SK-N-SH (cell line): Measurements from ENCODE around the gene TRAF5. TPM values are rescaled to one million over a fixed set of nuclear protein-coding genes. Genes with fewer than 3 reads are reported as not detected.

ENCODE experiments used
- CTCF ChIA-PET: fragments of 300-600, 350-600 bp; formaldehyde crosslinking; extraction: SDS; loops from one replicate; lab custom pipeline; 2021; lab: Yijun Ruan, JAX
- POLR2A ChIA-PET: fragments of 350-600 bp; sonication (Branson Sonifier 250); formaldehyde crosslinking; extraction: SDS; loops from one replicate; lab custom pipeline; 2020; ENCODE audit warnings: antibody characterized with exemption, inconsistent platforms; lab: Yijun Ruan, JAX
- DNase-seq: peaks from one replicate; pipeline ENCODE4 v3.0.0; 2012
- H2AFZ ChIP-seq: fragments of 200-600 bp; sonication (generic); 2 replicates; pipeline ENCODE4 v1.8.1; 2016; ENCODE audit warnings: antibody characterized with exemption, mild to moderate bottlenecking, low read depth
- H3F3A ChIP-seq: fragments of 200-600 bp; sonication (generic); replicated peaks from 2 replicates; pipeline ENCODE3; 2016; ENCODE audit warnings: antibody characterized with exemption, mild to moderate bottlenecking; ENCODE audit not compliant: insufficient read depth
- H3K27ac ChIP-seq, 2 experiments: fragments of 200-500 bp in 1 of 2; fragments of 200-600 bp in 1 of 2; sonication (Bioruptor generic) in 1 of 2; sonication (generic), shearing (Covaris generic) in 1 of 2; 2 replicates each; pipeline versions ENCODE4 v1.5.1 to v1.6.1; 2014 to 2016; ENCODE audit warnings: low read depth in 2 of 2, inconsistent platforms in 1 of 2, low read length in 1 of 2, mild to moderate bottlenecking in 1 of 2, mixed read lengths in 1 of 2
- H3K27me3 ChIP-seq: fragments of 200-600 bp; sonication (generic), shearing (Covaris generic); 2 replicates; pipeline ENCODE4 v1.6.1; 2016; ENCODE audit warnings: mixed run types; ENCODE audit not compliant: insufficient read depth
- H3K36me3 ChIP-seq, 2 experiments: fragments of 200-500 bp in 1 of 2; fragments of 200-600 bp in 1 of 2; sonication (Bioruptor generic) in 1 of 2; sonication (generic) in 1 of 2; replicated peaks in 1 of 2; 2 replicates each; pipeline versions ENCODE3 to v1.5.1; 2014 to 2016; ENCODE audit warnings: low read length in 1 of 2, mild to moderate bottlenecking in 1 of 2; ENCODE audit not compliant: insufficient read depth in 2 of 2, control insufficient read depth in 1 of 2
- H3K4me1 ChIP-seq, 2 experiments: fragments of 200-500 bp in 1 of 2; fragments of 200-600 bp in 1 of 2; sonication (Bioruptor generic) in 1 of 2; sonication (generic), shearing (Covaris generic) in 1 of 2; 2 replicates each; pipeline versions ENCODE4 v1.5.1 to v1.6.1; 2014 to 2016; ENCODE audit warnings: low read depth in 1 of 2, low read length in 1 of 2, mixed run types in 1 of 2; ENCODE audit not compliant: insufficient read depth in 2 of 2, control insufficient read depth in 1 of 2
- H3K4me2 ChIP-seq: fragments of 200-600 bp; sonication (generic), shearing (Covaris generic); 2 replicates; pipeline ENCODE4 v1.6.1; 2017; ENCODE audit warnings: mixed run types
- H3K4me3 ChIP-seq, 2 experiments: fragments of 200-500 bp in 1 of 2; fragments of 200-600 bp in 1 of 2; sonication (Bioruptor generic) in 1 of 2; sonication (generic), shearing (Covaris generic) in 1 of 2; 2 replicates each; pipeline versions ENCODE4 v1.5.1 to v1.8.1; 2014 to 2016; ENCODE audit warnings: low read depth in 2 of 2, inconsistent platforms in 1 of 2, low read length in 1 of 2, mild to moderate bottlenecking in 1 of 2, mixed read lengths in 1 of 2, moderate library complexity in 1 of 2
- H3K79me2 ChIP-seq: fragments of 200-600 bp; sonication (generic); 2 replicates; pipeline ENCODE4 v1.8.1; 2017; ENCODE audit warnings: mild to moderate bottlenecking; ENCODE audit not compliant: insufficient read depth
- H3K9ac ChIP-seq: fragments of 200-600 bp; sonication (generic); 2 replicates; pipeline ENCODE4 v1.6.1; 2017; ENCODE audit warnings: mixed run types
- H3K9me2 ChIP-seq: fragments of 200-600 bp; sonication (generic); 2 replicates; pipeline ENCODE4 v1.6.1; 2017; ENCODE audit warnings: mixed run types
- H3K9me3 ChIP-seq: fragments of 200-600 bp; sonication (generic); 2 replicates; pipeline ENCODE4 v1.6.1; 2017; ENCODE audit warnings: mixed run types, mild to moderate bottlenecking, moderate library complexity
- H4K20me1 ChIP-seq: fragments of 200-600 bp; sonication (generic); 2 replicates; pipeline ENCODE4 v1.6.1; 2017; ENCODE audit warnings: mild to moderate bottlenecking, mixed run types; ENCODE audit not compliant: insufficient read depth
- CHD2 ChIP-seq: fragments of 150-350 bp; IDR thresholded peaks from 2 replicates; pipeline ENCODE4 v1.6.1; 2018; ENCODE audit warnings: low read length; ENCODE audit not compliant: partially characterized antibody
- ELF1 ChIP-seq: IDR thresholded peaks from 2 replicates; pipeline ENCODE4 v1.4.0; 2012
- EP300 ChIP-seq, 2 experiments: IDR thresholded peaks; 2 replicates each; pipeline versions ENCODE4 v1.4.0 to v1.6.1; 2012; ENCODE audit warnings: borderline replicate concordance in 1 of 2, low read depth in 1 of 2, low read length in 1 of 2
- FOXJ3 ChIP-seq: sonication (generic); formaldehyde crosslinking; IDR thresholded peaks from 2 replicates; pipeline ENCODE4 v1.5.1; 2020; ENCODE audit warnings: mild to moderate bottlenecking, missing genetic modification reagents
- FOXM1 ChIP-seq: IDR thresholded peaks from 2 replicates; pipeline ENCODE4 v1.4.0; 2012; ENCODE audit warnings: low read depth, mild to moderate bottlenecking
- GABPA ChIP-seq: IDR thresholded peaks from 2 replicates; pipeline ENCODE4 v1.4.0; 2012; ENCODE audit warnings: low read depth, mild to moderate bottlenecking
- GATA2 ChIP-seq: sonication (generic); formaldehyde crosslinking; IDR thresholded peaks from 2 replicates; pipeline ENCODE4 v1.5.0; 2020; ENCODE audit warnings: mild to moderate bottlenecking, missing genetic modification reagents
- IRF3 ChIP-seq: fragments of 150-350 bp; IDR thresholded peaks from 2 replicates; pipeline ENCODE4 v1.6.1; 2016; ENCODE audit warnings: mild to moderate bottlenecking, low read depth, low read length
- MAX ChIP-seq: IDR thresholded peaks from 2 replicates; pipeline ENCODE4 v1.4.0; 2012; ENCODE audit warnings: low read depth
- MEF2A ChIP-seq: IDR thresholded peaks from 2 replicates; pipeline ENCODE4 v1.4.0; 2012; ENCODE audit warnings: low read depth, borderline replicate concordance
- MXI1 ChIP-seq: IDR thresholded peaks from 2 replicates; pipeline ENCODE4 v1.6.1; 2012; ENCODE audit warnings: mild to moderate bottlenecking, low read depth, low read length, improper control_type of control experiment
- POLR2AphosphoS5 ChIP-seq: IDR thresholded peaks from 2 replicates; pipeline ENCODE4 v1.6.1; 2012; ENCODE audit warnings: low read depth, low read length
- RAD21 ChIP-seq: IDR thresholded peaks from 2 replicates; pipeline ENCODE4 v1.6.1; 2012; ENCODE audit warnings: mild to moderate bottlenecking, low read length
- REST ChIP-seq: IDR thresholded peaks from 2 replicates; pipeline ENCODE4 v1.6.1; 2012; ENCODE audit warnings: mild to moderate bottlenecking, low read depth, low read length, moderate library complexity
- RFX5 ChIP-seq: IDR thresholded peaks from 2 replicates; pipeline ENCODE4 v1.6.1; 2012; ENCODE audit warnings: mild to moderate bottlenecking, improper control_type of control experiment, low read length
- TAF1 ChIP-seq: IDR thresholded peaks from 2 replicates; pipeline ENCODE4 v1.6.1; 2012; ENCODE audit warnings: low read depth, mild to moderate bottlenecking, low read length, moderate library complexity, borderline replicate concordance
- USF1 ChIP-seq: IDR thresholded peaks from 2 replicates; pipeline ENCODE4 v1.4.0; 2012; ENCODE audit warnings: low read depth, borderline replicate concordance
- YY1 ChIP-seq: IDR thresholded peaks from 2 replicates; pipeline ENCODE4 v1.4.0; 2012; ENCODE audit warnings: low read depth, mild to moderate bottlenecking
- WGBS: methylation state at CpG from one replicate; pipeline ENCODE4 v1.1.6; 2017; ENCODE audit warnings: low lambda C conversion rate; 5-methylcytosine and 5-hydroxymethylcytosine counted together
- polyA plus RNA-seq, 3 experiments: library from polyadenylated mRNA; depleted of rRNA; stranded (reverse); fragments of >200 nt; gene quantifications; 2 replicates each; pipeline ENCODE4 v1.2.3, GENCODE V29; 2012
- TF ChIP-seq, protein P1 (sequence below): IDR thresholded peaks from 2 replicates; pipeline ENCODE4; 2012

TRAF5 gene
- polyA plus RNA-seq, 1 of the 3 experiments (the other 2 are of a cell fraction) = 7.6 TPM

- peaks cover 0 to 2% of the 10 kb centered on the region in 2 experiments; a peak in 2 of 4 replicates for H3K4me1 ChIP-seq
- no peaks in the 10 kb centered on the region for H4K20me1 ChIP-seq
- ChIA-PET POLR2A (no interaction called here), CTCF (no interaction called here)
- no peak overlapping the region for H3K9ac ChIP-seq
- peaks cover 20% of the 10 kb centered on the region for H3F3A ChIP-seq
- peaks cover 0 to 10% of the 10 kb centered on the region in 2 experiments for H3K36me3 ChIP-seq
- H2AFZ ChIP-seq = no peak overlapping the region
- no peak for DNase-seq
- WGBS = 94% methylated on average over 4 of the region's 4 CpGs
- no peaks in the 10 kb centered on the region for H3K27me3 ChIP-seq
- H3K4me2 ChIP-seq = no peak overlapping the region
- H3K4me3 ChIP-seq = no peak overlapping the region
- H3K79me2 ChIP-seq = 0 out of 2 replicates have a peak, but pooled peaks cover under 1% of the 10 kb centered on the region
- H3K27ac ChIP-seq = peak overlapping the region in 1 of 2 experiments; percentile 77; a peak in 1 of 4 replicates
- no peaks in the 10 kb centered on the region for H3K9me2 ChIP-seq
- no peak for TF ChIP-seq USF1
- TF ChIP-seq MAX = no peak
- no peak for TF ChIP-seq TAF1
- TF ChIP-seq RFX5 = no peak
- TF ChIP-seq POLR2AphosphoS5 = no peak
- TF ChIP-seq FOXJ3 (CRISPR knock-in tag) = no peak
- TF ChIP-seq MXI1 = no peak
- TF ChIP-seq YY1 = no peak
- no peak for TF ChIP-seq RAD21
- no peaks in the 10 kb centered on the region for H3K9me3 ChIP-seq
These were observed 51.2 kb downstream of the TRAF5 start for GRCh38 chr1:211377539-211378450.

DNA sequence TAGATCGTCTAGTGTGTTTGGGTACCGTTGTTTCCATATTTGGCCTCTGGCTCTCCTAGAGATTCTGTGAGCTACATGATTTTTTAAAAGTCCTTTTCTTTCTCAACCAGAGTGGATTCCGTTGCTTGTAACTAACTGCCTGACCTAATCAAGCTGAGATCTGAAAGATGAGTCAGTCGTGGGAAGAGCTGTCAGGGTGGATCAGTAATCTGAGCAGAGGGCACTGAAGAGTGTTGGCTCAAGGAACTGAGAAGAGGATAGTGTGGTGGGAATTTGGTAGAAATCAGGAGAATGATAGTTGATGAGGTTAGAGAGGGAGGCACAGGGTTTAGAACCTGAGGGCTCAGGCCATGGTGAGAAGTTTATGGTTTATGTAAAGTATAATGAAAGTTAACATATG, 52.2 kb downstream of the TRAF5 start:
- POLR2A ChIA-PET = no interaction called here
- H3K9me3 ChIP-seq = no peaks in the 10 kb centered on the region
- WGBS = 36% methylated on average over 4 of the region's 4 CpGs
- CTCF ChIA-PET = no interaction called here
- H3K4me3 ChIP-seq = no peak overlapping the region
- H3K4me2 ChIP-seq = peak overlapping the region; percentile 53; the same call in 1 of the 2 replicates
- no peaks in the 10 kb centered on the region for H3K27me3 ChIP-seq
- DNase-seq = no peak
- H3K27ac ChIP-seq = peak overlapping the region in 1 of 2 experiments; percentile 77; a peak in 2 of 4 replicates
- H2AFZ ChIP-seq = no peak overlapping the region
- H3K9ac ChIP-seq = no peak overlapping the region
- H3K9me2 ChIP-seq = no peaks in the 10 kb centered on the region
- H3K4me1 ChIP-seq = peaks cover 0 to 6% of the 10 kb centered on the region in 2 experiments; a peak in 2 of 4 replicates
- peaks cover 20% of the 10 kb centered on the region for H3F3A ChIP-seq
- no peaks in the 10 kb centered on the region for H4K20me1 ChIP-seq
- H3K36me3 ChIP-seq = peaks cover 0 to 7% of the 10 kb centered on the region in 2 experiments
- 0 out of 2 replicates have a peak, but pooled peaks cover 10% of the 10 kb centered on the region for H3K79me2 ChIP-seq
- TF ChIP-seq FOXJ3 (CRISPR knock-in tag) = no peak
- peak in 1 of 2 experiments; percentile 46; a peak in 1 of 4 replicates for TF ChIP-seq EP300 (IDR thresholded peaks at IDR 0.05; ENCODE audit: borderline replicate concordance in 1 of 2, low read depth in 1 of 2, low read length in 1 of 2)
- TF ChIP-seq GATA2 (CRISPR knock-in tag) = no peak
- no peak for TF ChIP-seq ELF1
- no peak for TF ChIP-seq REST
- TF ChIP-seq MAX = no peak
- no peak for TF ChIP-seq YY1
- no peak for TF ChIP-seq RFX5
- TF ChIP-seq, protein P1, sequence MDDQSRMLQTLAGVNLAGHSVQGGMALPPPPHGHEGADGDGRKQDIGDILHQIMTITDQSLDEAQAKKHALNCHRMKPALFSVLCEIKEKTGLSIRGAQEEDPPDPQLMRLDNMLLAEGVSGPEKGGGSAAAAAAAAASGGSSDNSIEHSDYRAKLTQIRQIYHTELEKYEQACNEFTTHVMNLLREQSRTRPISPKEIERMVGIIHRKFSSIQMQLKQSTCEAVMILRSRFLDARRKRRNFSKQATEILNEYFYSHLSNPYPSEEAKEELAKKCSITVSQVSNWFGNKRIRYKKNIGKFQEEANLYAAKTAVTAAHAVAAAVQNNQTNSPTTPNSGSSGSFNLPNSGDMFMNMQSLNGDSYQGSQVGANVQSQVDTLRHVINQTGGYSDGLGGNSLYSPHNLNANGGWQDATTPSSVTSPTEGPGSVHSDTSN = peak; percentile 95
- no peak for TF ChIP-seq FOXM1
- TF ChIP-seq IRF3 = no peak
- no peak for TF ChIP-seq MEF2A
- no peak for TF ChIP-seq GABPA
- no peak for TF ChIP-seq RAD21
- TF ChIP-seq CHD2 = no peak
